NT2/D1 (cell line): Measurements from ENCODE around the gene CKS1B.

Experiments used
- DNase-seq: peaks from one replicate; pipeline ENCODE4 v3.0.0-alpha.2; 2011; ENCODE audit warnings: low read depth, low spot score
- H3K27me3 ChIP-seq: 2 replicates; pipeline ENCODE4 v1.6.0; 2011; ENCODE audit warnings: mild to moderate bottlenecking; ENCODE audit not compliant: insufficient read length, insufficient read depth
- H3K36me3 ChIP-seq: 2 replicates; pipeline ENCODE4 v1.6.1; 2011; ENCODE audit warnings: mild to moderate bottlenecking, low read length, mixed read lengths; ENCODE audit not compliant: insufficient read depth, insufficient read length
- H3K4me1 ChIP-seq: 2 replicates; pipeline ENCODE4 v1.5.1; 2011; ENCODE audit not compliant: insufficient read depth, insufficient read length
- H3K4me3 ChIP-seq: 2 replicates; pipeline ENCODE4 v1.5.1; 2011; ENCODE audit warnings: low read depth; ENCODE audit not compliant: insufficient read length
- H3K9ac ChIP-seq: 2 replicates; pipeline ENCODE4 v1.6.0; 2011; ENCODE audit warnings: low read depth; ENCODE audit not compliant: insufficient read length
- H3K9me3 ChIP-seq: 2 replicates; pipeline ENCODE4 v1.5.1; 2011; ENCODE audit warnings: mild to moderate bottlenecking, low read length; ENCODE audit not compliant: insufficient read depth
- SUZ12 ChIP-seq: IDR thresholded peaks from 2 replicates; pipeline ENCODE4 v1.6.1; 2011; ENCODE audit not compliant: insufficient read length, insufficient read depth; ENCODE audit errors: extremely low read depth
- YY1 ChIP-seq: IDR thresholded peaks from 2 replicates; pipeline ENCODE4 v1.6.1; 2011; ENCODE audit not compliant: insufficient read length, insufficient read depth
- ZNF274 ChIP-seq: IDR thresholded peaks from 2 replicates; pipeline ENCODE4 v1.6.1; 2011; ENCODE audit warnings: mild to moderate bottlenecking, low read depth, low read length

Gene CKS1B

DNA sequence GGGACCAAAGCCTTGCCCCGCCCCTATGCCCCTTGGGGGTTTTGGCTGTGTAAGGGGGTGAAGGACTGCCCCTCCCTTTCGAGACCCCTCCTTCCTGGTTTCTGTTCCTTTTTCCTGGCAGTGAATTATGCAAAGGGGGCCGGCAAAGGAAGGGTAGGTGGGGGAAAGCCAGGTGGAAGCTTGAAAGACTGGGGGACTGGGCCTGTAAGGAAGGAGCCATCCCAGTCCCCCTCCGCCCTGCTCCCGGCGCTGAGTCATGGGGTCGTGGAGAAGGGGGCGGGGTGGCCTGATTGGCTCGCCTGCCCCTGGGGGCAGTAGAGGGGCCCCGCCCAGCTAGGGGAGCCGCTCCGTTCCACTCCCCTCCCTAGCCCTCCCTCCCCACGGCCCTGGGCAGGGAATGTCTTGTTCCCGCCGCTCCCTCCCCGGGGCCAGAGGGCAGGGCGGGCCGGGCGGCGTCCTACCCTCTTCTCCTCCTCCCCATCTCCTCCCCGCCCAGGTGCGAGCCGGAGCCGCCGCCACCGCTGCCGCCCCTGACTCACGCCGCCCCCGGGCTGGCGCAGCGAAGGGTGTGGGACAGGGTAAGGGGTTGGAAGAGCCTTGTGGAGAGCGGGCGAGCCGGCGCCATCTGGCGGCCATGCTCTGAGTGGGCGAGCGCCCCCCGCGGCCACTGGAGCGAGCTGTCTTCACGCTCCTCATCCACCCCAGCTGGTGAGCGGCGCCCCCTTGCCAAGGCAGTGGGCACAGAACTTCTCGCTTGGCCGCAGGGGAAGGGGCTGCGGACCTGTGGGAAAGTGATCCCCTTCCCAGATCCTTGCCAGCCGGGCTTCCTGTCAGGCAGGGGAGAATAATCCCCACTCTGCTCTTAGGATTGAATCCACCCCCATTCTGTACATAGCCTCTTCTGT lies 42.8 kb downstream of the CKS1B start:
- Histone ChIP-seq H3K4me1 (peaks cover 14% of the 10 kb centered on the region), H3K4me3 (peak overlapping the region; percentile 6), H3K9ac (peak overlapping the region; percentile 61), H3K36me3 (peaks cover 24% of the 10 kb centered on the region), H3K9me3 (peaks cover 63% of the 10 kb centered on the region; the same call in 1 of the 2 replicates), H3K27me3 (no peaks in the 10 kb centered on the region)
- peak; percentile 96 for DNase-seq
- peak; percentile 42 for TF ChIP-seq YY1
- TF ChIP-seq SUZ12 = no peak
- no peak for TF ChIP-seq ZNF274

DNA sequence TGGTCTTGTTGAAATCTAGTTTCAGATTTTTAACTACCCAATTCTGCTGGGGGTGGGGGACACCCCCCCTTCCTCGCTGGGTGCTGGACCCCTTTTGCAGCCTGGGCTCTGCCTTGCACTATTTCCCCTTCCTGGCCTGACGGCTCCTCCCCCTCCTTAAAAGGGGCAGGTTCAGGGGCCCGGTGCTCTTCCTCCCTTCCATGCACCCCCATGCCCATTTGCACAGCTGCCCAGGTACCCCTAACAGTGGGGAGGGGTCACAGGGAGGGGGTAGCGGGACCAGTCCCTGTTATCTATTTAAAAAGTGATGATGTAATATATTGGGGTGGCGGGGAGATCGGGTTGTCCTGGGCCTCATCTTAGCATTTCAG lies 43.5 kb downstream of the CKS1B start:
- TF ChIP-seq YY1 (no peak), SUZ12 (no peak), ZNF274 (no peak)
- Histone ChIP-seq H3K27me3 (no peaks in the 10 kb centered on the region), H3K9me3 (peaks cover 63% of the 10 kb centered on the region; the same call in 1 of the 2 replicates), H3K4me3 (peak overlapping the region; percentile 6), H3K4me1 (peaks cover 11% of the 10 kb centered on the region), H3K36me3 (peaks cover 24% of the 10 kb centered on the region), H3K9ac (peak overlapping the region; percentile 61)
- DNase-seq = no peak

DNA sequence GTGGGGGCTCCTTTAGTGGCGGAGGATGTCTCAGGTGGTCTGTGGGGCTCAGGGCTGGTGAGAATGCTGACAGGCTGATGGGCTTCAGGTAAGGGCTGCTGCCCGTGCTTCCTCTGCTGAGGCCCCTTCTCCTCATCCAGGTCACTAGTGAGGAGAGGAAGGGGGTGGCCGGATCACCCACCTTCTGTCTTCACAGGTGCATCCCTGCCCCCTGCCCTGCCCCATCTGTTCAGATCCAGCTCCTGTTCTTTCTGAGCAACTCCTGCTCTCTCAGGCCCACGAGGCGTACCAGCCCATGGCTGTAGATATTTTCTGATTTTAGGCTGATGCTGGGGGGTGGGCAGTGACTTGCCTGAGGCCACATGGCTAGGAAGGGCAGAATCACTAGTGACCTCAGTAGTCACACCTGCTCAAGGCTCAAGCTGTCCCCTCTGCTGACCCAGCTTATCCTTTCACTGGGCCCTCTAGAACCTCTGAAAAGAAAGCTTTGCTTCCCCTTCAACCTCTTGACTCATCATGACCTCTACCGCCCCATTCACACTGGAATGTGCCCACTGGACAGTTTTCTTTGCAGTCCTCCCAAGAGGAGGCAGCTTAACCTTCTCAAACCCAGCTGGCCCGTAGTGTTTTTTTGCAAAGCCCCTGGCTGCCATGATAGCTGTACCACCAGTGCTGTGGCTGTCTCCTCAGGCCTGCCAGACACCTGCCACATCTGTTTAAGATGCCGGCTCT lies 44.3 kb downstream of the CKS1B start:
- peaks cover 24% of the 10 kb centered on the region for H3K36me3 ChIP-seq
- H3K4me1 ChIP-seq = peaks cover 7% of the 10 kb centered on the region
- H3K4me3 ChIP-seq = no peak overlapping the region
- TF ChIP-seq SUZ12 (no peak), YY1 (no peak), ZNF274 (no peak)
- H3K9me3 ChIP-seq = peaks cover 63% of the 10 kb centered on the region; the same call in 1 of the 2 replicates
- no peak for DNase-seq
- no peaks in the 10 kb centered on the region for H3K27me3 ChIP-seq
- no peak overlapping the region for H3K9ac ChIP-seq

DNA sequence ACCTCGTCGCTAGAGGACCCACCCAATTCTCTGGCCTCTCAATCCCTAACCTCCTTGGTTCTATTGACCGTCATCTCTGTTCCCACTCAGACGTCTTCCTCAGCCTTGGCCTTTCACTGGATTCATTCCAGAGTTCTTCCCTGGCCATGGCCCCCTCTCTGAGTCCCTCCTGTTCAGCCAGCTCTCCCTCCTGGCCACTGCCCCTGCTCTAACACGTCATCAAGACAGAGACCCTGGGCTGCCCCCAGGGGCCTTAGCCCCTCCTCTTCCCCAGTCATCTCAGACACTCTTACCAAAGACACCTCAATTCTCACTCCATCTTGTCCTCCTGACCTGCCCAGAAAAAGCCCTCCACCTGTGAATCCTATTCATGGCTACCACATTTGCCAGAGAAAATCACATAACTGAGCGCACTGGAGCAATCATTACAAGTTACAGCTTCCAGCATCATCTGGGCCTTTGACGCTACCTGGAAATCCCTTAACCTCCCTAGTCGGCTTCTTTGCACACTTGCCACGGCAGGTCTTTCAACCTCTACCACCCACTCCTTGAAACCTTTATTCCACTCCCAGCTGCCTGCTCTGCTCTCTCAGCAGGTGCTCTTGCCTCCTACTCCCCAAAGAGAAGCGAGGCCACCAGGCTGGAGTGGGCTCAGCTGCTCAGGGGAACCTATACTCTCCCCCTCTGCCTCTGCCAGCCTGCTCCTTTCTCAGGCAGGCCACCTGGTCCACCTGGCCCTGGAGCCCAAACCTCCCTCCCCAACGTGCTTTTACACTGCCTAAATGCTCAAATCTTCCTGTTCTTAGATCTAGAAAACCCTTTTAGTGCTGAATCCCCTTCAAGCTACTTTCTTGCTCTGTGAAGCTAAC lies 45.1 kb downstream of the CKS1B start:
- H3K9me3 ChIP-seq = peaks cover 66% of the 10 kb centered on the region; the same call in 1 of the 2 replicates

DNA sequence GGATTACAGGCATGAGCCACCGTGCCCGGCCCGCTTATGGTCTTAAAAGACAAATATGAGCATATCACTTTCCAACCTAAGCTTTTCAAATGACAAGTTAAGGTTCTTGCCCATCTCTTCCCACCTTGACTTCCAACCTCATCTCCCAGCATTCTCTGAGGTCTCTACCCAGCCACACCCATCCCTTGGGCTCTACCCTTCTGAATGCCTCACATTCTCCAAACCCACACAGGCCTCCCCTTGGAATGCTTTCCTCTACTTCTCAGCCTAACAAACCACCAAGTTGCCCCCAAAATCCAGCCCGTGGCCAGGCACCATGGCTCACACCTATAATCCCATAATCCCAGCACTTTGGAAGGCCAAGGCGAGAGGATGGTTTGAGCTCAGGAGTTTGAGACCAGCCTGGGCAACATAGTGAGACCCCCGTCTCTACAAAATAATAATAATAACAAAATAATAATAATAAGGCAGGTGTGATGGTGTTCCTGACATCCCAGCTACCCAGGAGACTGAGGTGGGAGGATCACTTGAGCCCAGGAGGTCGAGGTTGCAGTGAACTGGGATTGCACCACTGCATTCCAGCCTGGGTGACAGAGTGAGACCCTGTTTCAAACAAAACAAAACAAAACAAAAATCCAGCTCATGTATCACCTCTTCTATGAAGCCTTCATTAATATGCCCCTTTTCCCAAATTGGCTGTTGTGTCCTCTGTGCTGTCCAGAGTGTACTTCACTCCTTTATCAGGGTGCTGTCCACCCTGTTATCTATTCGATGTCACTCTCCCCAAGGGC lies 47.9 kb downstream of the CKS1B start:
- Histone ChIP-seq H3K9ac (no peak overlapping the region), H3K27me3 (no peaks in the 10 kb centered on the region), H3K9me3 (peaks cover 44% of the 10 kb centered on the region; the same call in 1 of the 2 replicates), H3K4me1 (peaks cover 15% of the 10 kb centered on the region), H3K4me3 (no peak overlapping the region), H3K36me3 (no peaks in the 10 kb centered on the region)
- TF ChIP-seq YY1 = no peak
- TF ChIP-seq SUZ12 = no peak
- TF ChIP-seq ZNF274 = no peak
- DNase-seq = no peak

More for the DNA sequence above, 45.1 kb downstream of the CKS1B start:
- DNase-seq = no peak
- H3K4me1 ChIP-seq = peaks cover 7% of the 10 kb centered on the region
- H3K27me3 ChIP-seq = no peaks in the 10 kb centered on the region
- peaks cover 22% of the 10 kb centered on the region for H3K36me3 ChIP-seq
- no peak overlapping the region for H3K9ac ChIP-seq
- H3K4me3 ChIP-seq = no peak overlapping the region
- TF ChIP-seq ZNF274 = no peak
- TF ChIP-seq YY1 = no peak
- TF ChIP-seq SUZ12 = no peak

DNA sequence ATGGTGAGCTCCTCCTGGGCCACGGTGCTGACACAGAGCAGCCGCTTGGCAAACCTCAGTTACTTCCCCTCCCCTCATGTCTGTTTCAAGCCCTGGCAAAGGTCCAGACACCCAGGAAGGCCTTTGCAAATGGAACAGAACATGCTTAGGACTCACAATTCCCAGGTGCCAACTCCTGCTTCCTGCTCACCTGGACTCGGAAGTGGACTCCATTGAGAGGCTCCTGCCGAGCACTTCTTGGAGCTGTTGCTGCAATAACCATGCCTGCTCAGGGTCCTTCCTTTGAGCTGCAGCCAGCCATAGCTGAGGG lies 48.4 kb downstream of the CKS1B start:
- Histone ChIP-seq H3K36me3 (no peaks in the 10 kb centered on the region), H3K9me3 (peaks cover 38% of the 10 kb centered on the region; the same call in 1 of the 2 replicates), H3K4me3 (no peak overlapping the region), H3K4me1 (peaks cover 11% of the 10 kb centered on the region), H3K27me3 (no peaks in the 10 kb centered on the region), H3K9ac (no peak overlapping the region)
- DNase-seq = no peak
- TF ChIP-seq SUZ12 (no peak), ZNF274 (no peak), YY1 (no peak)
